HG03103 (cell line): ENCODE results near the gene SUSD2.
"Not testable (repeated sequence)": the region's sequence is repeated elsewhere in the genome, so short reads cannot be mapped to it uniquely, and the experiment has no call there.

Experiments used
- ATAC-seq: cut with Tn5 transposase; IDR thresholded peaks from one replicate; pipeline ENCODE4 v1.9.1; 2021; ENCODE audit warnings: low read depth; ENCODE audit not compliant: unreplicated experiment

SUSD2 gene

GRCh38 chr22:24187731-24188644 lies 6.7 kb downstream of the SUSD2 start:
- no peak for ATAC-seq

- no peak for ATAC-seq
Observed at GRCh38 chr22:24188705-24189248, 7.5 kb downstream of the SUSD2 start.

GRCh38 chr22:24189249-24190158 lies 8.2 kb downstream of the SUSD2 start:
- no peak for ATAC-seq

GRCh38 chr22:24190159-24190540 lies 8.9 kb downstream of the SUSD2 start:
- ATAC-seq, result no peak

GRCh38 chr22:24190596-24191208 lies 9.4 kb downstream of the SUSD2 start:
- ATAC-seq, result no peak

- no peak for ATAC-seq
Observed at GRCh38 chr22:24191381-24191841, 10.1 kb downstream of the SUSD2 start.

GRCh38 chr22:24191893-24192292 lies 10.6 kb downstream of the SUSD2 start:
- no peak for ATAC-seq

GRCh38 chr22:24198682-24199052 lies 17.4 kb downstream of the SUSD2 start:
- no peak for ATAC-seq

GRCh38 chr22:24200619-24201212 lies 19.4 kb downstream of the SUSD2 start:
- no peak for ATAC-seq

GRCh38 chr22:24201681-24202614 lies 20.7 kb downstream of the SUSD2 start:
- no peak for ATAC-seq

- ATAC-seq, result not testable (repeated sequence)
Observed at GRCh38 chr22:24203856-24204255, 22.6 kb downstream of the SUSD2 start.

GRCh38 chr22:24205438-24206195 lies 24.3 kb downstream of the SUSD2 start:
- ATAC-seq, result no peak

GRCh38 chr22:24206460-24207263 lies 25.4 kb downstream of the SUSD2 start:
- not testable (repeated sequence) for ATAC-seq

- ATAC-seq, result no peak
Observed at GRCh38 chr22:24207264-24208011, 26.2 kb downstream of the SUSD2 start.

GRCh38 chr22:24208012-24208749 lies 26.9 kb downstream of the SUSD2 start:
- no peak for ATAC-seq

GRCh38 chr22:24209016-24209415 lies 27.7 kb downstream of the SUSD2 start:
- no peak for ATAC-seq
